Measurements from ENCODE around the gene OR1F1. TPM values are rescaled to one million over a fixed set of nuclear protein-coding genes. Genes with fewer than 3 reads are reported as not detected.

OR1F1 gene
- total RNA-seq, 1 experiment from 2014 or later: not detected

DNA sequence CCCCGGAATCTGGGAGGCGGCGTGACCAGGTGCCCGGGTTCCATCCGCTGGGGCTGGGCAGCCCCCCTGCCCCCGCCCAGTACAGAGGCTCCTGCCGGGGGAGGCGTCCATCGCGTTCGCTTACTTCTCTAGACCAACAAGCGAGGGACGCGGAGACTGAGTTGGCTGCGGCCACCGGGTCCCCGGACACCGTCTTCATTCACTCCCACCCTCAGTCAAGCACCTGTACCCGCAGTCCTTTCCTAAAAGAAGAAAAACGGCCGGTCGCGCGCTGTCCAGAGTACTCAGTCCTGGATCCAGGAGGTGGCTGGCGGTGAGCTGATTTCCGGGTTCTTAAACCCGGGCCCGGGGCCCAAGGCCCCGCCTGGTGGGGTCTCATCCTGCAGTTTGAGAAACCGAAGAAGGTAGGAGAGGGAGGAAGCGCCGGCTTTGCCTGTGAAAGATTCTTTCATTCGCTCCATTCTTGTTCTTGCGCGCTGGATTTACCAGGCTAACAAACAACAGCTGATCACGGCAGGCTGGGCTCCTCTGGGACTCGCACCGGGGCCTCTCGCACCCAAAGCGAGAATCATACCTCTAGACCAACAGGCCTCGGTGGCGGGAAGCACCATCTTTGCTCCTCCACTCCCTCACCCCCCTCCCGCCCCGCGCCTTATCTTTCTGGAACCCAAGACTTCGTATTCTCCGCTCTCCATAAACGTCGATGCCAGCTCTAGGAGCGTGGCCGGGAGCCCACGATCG lies 17.4 kb upstream of the OR1F1 start:
- no TSS peak for BruUV-seq (replicated peaks)
- no peak for DNase-seq (ENCODE audit: low spot score)
- Histone ChIP-seq H3K9me3 (ENCODE audit: low read depth, low read length, poor library complexity, severe bottlenecking) (no peaks in the 10 kb centered on the region), H3K4me3 (ENCODE audit: low read depth, low read length, poor library complexity, severe bottlenecking) (peak overlapping the region; percentile 31), H3K36me3 (ENCODE audit: insufficient read depth, low read length, poor library complexity, severe bottlenecking) (no peaks in the 10 kb centered on the region), H3K27me3 (replicated peaks; ENCODE audit: insufficient read depth, low read depth, low read length, poor library complexity) (peaks cover 28% of the 10 kb centered on the region), H3K27ac (ENCODE audit: low read depth, low read length, poor library complexity, severe bottlenecking) (no peak overlapping the region), H3K4me1 (ENCODE audit: insufficient read depth, low read length, poor library complexity, severe bottlenecking) (peaks cover 11% of the 10 kb centered on the region)
- POLR2A ChIA-PET (ENCODE audit: low non-redundant PET): no interaction called here
- CTCF ChIA-PET: no interaction called here
- intact Hi-C loops (cut with micrococcal nuclease; ENCODE audit: unreplicated experiment): no loop called here
- TF ChIP-seq, protein P1, sequence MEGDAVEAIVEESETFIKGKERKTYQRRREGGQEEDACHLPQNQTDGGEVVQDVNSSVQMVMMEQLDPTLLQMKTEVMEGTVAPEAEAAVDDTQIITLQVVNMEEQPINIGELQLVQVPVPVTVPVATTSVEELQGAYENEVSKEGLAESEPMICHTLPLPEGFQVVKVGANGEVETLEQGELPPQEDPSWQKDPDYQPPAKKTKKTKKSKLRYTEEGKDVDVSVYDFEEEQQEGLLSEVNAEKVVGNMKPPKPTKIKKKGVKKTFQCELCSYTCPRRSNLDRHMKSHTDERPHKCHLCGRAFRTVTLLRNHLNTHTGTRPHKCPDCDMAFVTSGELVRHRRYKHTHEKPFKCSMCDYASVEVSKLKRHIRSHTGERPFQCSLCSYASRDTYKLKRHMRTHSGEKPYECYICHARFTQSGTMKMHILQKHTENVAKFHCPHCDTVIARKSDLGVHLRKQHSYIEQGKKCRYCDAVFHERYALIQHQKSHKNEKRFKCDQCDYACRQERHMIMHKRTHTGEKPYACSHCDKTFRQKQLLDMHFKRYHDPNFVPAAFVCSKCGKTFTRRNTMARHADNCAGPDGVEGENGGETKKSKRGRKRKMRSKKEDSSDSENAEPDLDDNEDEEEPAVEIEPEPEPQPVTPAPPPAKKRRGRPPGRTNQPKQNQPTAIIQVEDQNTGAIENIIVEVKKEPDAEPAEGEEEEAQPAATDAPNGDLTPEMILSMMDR (conservative IDR thresholded peaks at IDR 0.05; ENCODE audit: low read depth, low read length): no peak
- no peak for TF ChIP-seq EZH2 (IDR thresholded peaks at IDR 0.05; ENCODE audit: borderline replicate concordance, low read depth, low read length, poor library complexity, severe bottlenecking)

DNA sequence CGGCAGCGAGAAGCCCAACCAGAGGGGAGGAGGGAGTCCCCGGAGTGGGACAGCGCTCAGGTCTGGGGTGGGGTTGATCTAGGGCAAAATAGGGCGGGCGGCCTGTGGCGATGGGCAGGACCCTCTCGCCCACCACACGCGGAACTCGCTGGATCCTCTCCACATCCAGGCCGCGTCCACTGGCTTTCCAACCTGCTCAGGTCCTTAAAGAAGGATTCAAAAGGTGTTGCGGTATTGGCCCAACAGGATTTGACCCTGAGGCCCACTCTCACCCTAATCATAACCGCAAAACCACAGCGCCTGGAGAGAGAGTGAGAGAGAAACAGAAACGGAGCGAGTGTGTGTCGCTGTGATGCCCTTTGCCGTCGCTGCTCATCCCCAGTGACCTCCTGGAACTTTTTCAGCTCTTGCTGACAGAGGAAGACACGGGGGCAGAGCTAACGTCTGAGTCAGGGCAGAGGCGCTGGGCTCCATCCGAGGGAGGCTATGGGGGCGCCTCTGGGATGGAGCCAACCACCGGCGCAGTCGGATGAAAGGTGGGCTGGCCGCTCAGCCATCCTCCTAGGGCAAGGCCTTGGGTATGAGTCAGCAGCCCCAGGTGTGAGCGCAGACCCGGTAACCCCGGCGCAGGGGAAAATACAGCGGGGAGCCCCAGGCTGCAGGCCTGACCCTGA lies 16.7 kb upstream of the OR1F1 start:
- TF ChIP-seq, protein P1 (conservative IDR thresholded peaks at IDR 0.05; ENCODE audit: low read depth, low read length): no peak
- TF ChIP-seq EZH2 (IDR thresholded peaks at IDR 0.05; ENCODE audit: borderline replicate concordance, low read depth, low read length, poor library complexity, severe bottlenecking): no peak
- CTCF ChIA-PET: no interaction called here
- Histone ChIP-seq H3K4me3 (ENCODE audit: low read depth, low read length, poor library complexity, severe bottlenecking) (peak overlapping the region; percentile 31), H3K27me3 (replicated peaks; ENCODE audit: insufficient read depth, low read depth, low read length, poor library complexity) (peaks cover 28% of the 10 kb centered on the region), H3K9me3 (ENCODE audit: low read depth, low read length, poor library complexity, severe bottlenecking) (no peaks in the 10 kb centered on the region), H3K27ac (ENCODE audit: low read depth, low read length, poor library complexity, severe bottlenecking) (no peak overlapping the region), H3K4me1 (ENCODE audit: insufficient read depth, low read length, poor library complexity, severe bottlenecking) (peaks cover 11% of the 10 kb centered on the region), H3K36me3 (ENCODE audit: insufficient read depth, low read length, poor library complexity, severe bottlenecking) (no peaks in the 10 kb centered on the region)
- BruUV-seq (replicated peaks): no TSS peak
- intact Hi-C loops (cut with micrococcal nuclease; ENCODE audit: unreplicated experiment): no loop called here
- POLR2A ChIA-PET (ENCODE audit: low non-redundant PET): no interaction called here
- DNase-seq (ENCODE audit: low spot score): no peak

DNA sequence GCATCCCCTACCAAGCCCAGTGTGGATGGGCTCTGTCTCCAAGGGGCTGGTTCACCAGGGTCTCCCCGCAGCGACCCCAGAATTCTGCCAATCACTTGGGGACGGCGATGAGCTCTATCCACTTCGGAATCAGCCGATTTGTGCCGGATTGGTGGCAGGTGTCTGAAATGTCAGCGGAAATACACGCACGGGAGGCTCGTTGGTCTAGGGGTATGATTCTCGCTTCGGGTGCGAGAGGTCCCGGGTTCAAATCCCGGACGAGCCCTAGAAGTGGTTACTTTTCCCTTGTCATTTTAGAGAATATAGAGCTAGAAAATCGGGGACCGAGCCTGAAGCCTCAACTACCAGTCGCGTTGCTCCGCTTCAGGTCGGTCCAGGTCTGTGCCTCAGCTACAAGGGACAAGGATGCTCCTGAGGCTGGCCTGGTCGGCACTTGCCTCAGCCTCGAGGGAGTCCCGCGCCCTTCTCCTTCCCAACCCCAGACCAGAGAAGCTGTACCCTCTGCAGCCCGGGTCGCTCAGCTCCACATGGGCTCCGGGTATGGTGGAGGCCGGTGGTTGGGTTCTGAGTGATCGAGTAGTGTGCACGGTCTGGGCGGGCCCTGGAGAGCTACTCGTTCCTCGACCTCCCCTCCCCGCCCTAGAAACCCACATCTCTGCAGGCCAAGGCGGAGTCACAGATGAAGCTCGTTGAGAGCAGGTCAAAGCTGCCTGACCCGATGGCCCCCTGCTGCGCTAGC lies 16.0 kb upstream of the OR1F1 start:
- ChIA-PET CTCF (no interaction called here), POLR2A (ENCODE audit: low non-redundant PET) (no interaction called here)
- BruUV-seq (replicated peaks): no TSS peak
- no peak for TF ChIP-seq EZH2 (IDR thresholded peaks at IDR 0.05; ENCODE audit: borderline replicate concordance, low read depth, low read length, poor library complexity, severe bottlenecking)
- TF ChIP-seq, protein P1 (conservative IDR thresholded peaks at IDR 0.05; ENCODE audit: low read depth, low read length): no peak
- Histone ChIP-seq H3K36me3 (ENCODE audit: insufficient read depth, low read length, poor library complexity, severe bottlenecking) (no peaks in the 10 kb centered on the region), H3K27me3 (replicated peaks; ENCODE audit: insufficient read depth, low read depth, low read length, poor library complexity) (peaks cover 28% of the 10 kb centered on the region), H3K4me3 (ENCODE audit: low read depth, low read length, poor library complexity, severe bottlenecking) (peak overlapping the region; percentile 31), H3K4me1 (ENCODE audit: insufficient read depth, low read length, poor library complexity, severe bottlenecking) (peaks cover 11% of the 10 kb centered on the region), H3K9me3 (ENCODE audit: low read depth, low read length, poor library complexity, severe bottlenecking) (no peaks in the 10 kb centered on the region), H3K27ac (ENCODE audit: low read depth, low read length, poor library complexity, severe bottlenecking) (no peak overlapping the region)
- intact Hi-C loops (cut with micrococcal nuclease; ENCODE audit: unreplicated experiment): no loop called here
- DNase-seq (ENCODE audit: low spot score): peak; percentile 78

All from A673 (cell line).